T-helper 17 cell (primary cell): Measurements from ENCODE around the gene PDCD1LG2. TPM values are rescaled to one million over a fixed set of nuclear protein-coding genes. Genes with fewer than 3 reads are reported as not detected.
A peak's percentile ranks its signal among the peaks of the same experiment; 100 is the strongest.

Source experiments
- ATAC-seq: fragments of 150-1000 bp; cut with Tn5 transposase; 2 replicates; pipeline ENCODE4 v1.10.0; 2021; ENCODE audit warnings: mild to moderate bottlenecking, moderate library complexity
- DNase-seq, 3 donors: peaks; one replicate each; pipeline versions ENCODE4 v3.0.0 to v3.0.0-alpha.2; 2020 to 2021
- H3K9me3 ChIP-seq: one replicate; pipeline ENCODE4 v1.7.0; 2013; ENCODE audit warnings: low read length, mild to moderate bottlenecking; ENCODE audit not compliant: control insufficient read depth, poor library complexity, severe bottlenecking
- H3K27ac Mint-ChIP-seq: one replicate; pipeline ENCODE4 v1.8.0; 2022; ENCODE audit warnings: mild to moderate bottlenecking, moderate library complexity, mixed read lengths
- H3K27me3 Mint-ChIP-seq: one replicate; pipeline ENCODE4 v1.8.0; 2022; ENCODE audit warnings: mixed read lengths
- H3K36me3 Mint-ChIP-seq: one replicate; pipeline ENCODE4 v1.8.0; 2022; ENCODE audit warnings: low read depth, mixed read lengths
- H3K4me1 Mint-ChIP-seq: one replicate; pipeline ENCODE4 v1.8.0; 2022; ENCODE audit warnings: mild to moderate bottlenecking, mixed read lengths
- H3K4me3 Mint-ChIP-seq: one replicate; pipeline ENCODE4 v1.8.0; 2022; ENCODE audit warnings: mild to moderate bottlenecking, moderate library complexity, mixed read lengths
- total RNA-seq, 4 donors: library from RNA in 2 of 4; stranded (reverse) in 2 of 4; gene quantifications; one replicate each; pipeline ENCODE4 v1.2.3 and lab custom pipeline; 2022 to 2026

Gene PDCD1LG2
- total RNA-seq, 2 donors from 2014 or later: 0.50 to 1.1 TPM

DNA sequence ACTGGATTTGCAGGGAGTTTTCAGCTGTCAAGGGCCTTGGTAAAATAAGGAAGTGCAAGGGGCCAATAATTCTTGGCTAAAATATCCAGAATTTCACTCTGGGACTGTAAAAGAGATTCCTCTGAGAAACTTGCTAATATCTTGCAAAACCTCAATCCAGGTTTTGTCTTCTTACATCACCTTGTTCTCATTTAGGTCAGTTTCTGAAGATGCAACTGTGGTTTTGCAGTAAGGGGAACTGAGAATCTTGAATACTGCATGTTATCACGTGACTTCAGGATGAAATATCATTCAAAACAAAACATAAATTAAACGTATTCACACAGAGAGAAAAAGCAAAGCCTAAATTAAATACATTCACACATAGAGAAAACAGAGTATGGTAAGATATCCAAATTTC, 83.6 kb downstream of the PDCD1LG2 start:
- peaks cover 7% of the 10 kb centered on the region for H3K27me3 Mint-ChIP-seq
- no peak for DNase-seq
- no peaks in the 10 kb centered on the region for H3K9me3 ChIP-seq
- peaks cover 12% of the 10 kb centered on the region for H3K4me1 Mint-ChIP-seq
- H3K36me3 Mint-ChIP-seq: no peaks in the 10 kb centered on the region
- peak; percentile 33 for ATAC-seq
- no peak overlapping the region for H3K27ac Mint-ChIP-seq
- no peak overlapping the region for H3K4me3 Mint-ChIP-seq

DNA sequence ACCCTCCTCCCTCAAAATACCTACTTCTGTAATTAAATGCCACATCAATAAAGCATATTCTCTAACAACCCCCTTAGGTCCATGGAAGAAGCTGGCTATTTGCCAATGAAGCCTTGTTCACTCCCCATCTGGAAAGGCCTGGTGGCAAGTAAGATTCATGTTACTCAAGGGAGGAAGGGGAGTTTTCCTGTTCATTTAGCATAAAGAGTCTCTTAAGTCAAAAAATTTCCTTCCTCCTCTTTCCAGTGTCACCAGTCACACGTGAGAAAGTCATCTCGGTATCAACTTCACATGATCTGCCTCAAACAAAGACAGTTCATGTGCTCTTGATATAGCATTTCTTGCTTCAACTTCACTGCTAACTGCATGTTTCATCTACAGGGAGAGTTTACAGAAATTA, 85.8 kb downstream of the PDCD1LG2 start:
- Mint-ChIP-seq H3K4me3 (no peak overlapping the region), H3K36me3 (no peaks in the 10 kb centered on the region), H3K4me1 (peaks cover 21% of the 10 kb centered on the region), H3K27ac (no peak overlapping the region), H3K27me3 (peaks cover 7% of the 10 kb centered on the region)
- H3K9me3 ChIP-seq: no peaks in the 10 kb centered on the region
- ATAC-seq (no peak), DNase-seq (no peak)

DNA sequence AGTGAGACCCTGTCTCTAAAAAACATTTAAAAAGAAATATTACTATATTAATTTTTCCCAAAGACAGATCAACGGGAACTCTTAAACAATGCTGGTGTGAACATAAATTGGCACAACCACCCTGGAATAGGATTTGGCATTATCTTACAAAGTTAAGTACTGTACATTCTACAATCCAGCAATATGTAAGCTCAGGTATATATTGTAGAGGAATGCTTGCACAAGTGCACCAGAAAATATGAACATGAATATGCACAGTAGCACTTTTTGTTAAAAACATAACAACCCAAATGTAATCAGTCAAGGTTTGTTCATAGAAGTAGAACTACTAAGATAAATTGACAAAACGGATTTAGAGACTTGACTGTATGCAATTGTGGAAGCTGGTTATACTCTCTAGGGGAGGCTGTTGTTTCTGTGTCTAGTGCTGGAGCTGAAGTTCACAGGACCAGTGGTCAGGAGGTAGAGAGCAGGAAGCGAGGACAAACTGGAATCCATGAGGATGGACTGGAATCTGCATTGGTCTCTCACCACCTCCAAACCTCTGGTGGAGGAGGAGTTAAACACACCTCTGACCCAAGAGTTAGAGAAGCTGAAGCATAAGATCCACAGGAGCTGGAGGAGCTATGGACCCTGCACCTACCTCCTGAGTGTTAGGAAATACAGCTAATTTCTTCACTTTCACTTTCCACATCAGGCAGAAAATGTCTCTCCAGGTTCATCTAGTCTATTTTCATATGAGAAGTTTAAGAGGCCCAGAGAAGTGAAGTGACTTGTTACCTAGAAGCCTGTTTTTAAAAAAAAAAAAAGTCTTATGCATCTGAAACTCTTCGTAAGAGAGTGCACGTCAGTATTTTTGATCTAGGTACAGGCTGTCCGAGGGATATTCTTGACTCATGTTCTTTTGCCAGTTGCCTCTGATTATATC, 98.2 kb downstream of the PDCD1LG2 start:
- Mint-ChIP-seq H3K27me3 (no peaks in the 10 kb centered on the region), H3K4me1 (peaks cover 14% of the 10 kb centered on the region), H3K27ac (peak overlapping the region; percentile 74), H3K36me3 (no peaks in the 10 kb centered on the region), H3K4me3 (peak overlapping the region; percentile 63)
- no peaks in the 10 kb centered on the region for H3K9me3 ChIP-seq
- DNase-seq: no peak
- no peak for ATAC-seq

DNA sequence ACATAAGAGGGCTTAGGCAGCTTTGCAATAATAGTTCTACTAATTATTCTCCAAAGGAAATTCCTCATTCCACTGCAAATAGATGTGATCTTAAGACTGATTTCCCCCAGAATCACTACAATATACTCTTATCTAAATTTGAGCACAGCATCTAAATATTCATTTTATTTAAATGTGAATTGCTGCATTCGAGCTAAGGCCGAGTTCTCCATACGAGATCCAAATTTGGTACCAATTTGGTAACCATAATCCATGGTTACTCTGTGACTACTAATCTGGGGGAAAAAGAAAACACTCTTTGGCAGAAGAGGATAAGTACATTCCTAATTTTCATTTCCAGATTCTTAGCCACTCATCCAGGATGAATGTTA, 98.9 kb downstream of the PDCD1LG2 start:
- ATAC-seq: no peak

DNA sequence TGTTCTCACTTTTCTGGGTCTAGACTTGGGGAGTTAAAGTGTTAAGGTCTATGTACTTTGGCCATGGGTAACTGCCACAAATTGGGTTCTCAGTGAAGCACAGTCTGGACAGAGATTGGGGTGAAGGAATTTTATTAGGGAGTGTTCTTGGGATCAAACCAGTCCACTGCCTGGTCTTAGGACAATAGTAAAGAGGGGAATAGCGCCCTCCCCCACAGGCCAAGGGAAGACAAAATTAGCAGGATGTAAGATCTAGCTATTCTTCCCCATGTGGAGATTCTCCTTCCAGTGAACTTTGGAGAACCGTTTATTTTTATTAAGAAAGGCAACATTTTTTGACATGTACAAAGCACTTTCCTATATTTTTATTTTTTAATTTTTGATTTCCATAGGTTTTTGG, 100.2 kb downstream of the PDCD1LG2 start:
- H3K4me3 Mint-ChIP-seq: no peak overlapping the region
- H3K4me1 Mint-ChIP-seq: peaks cover 25% of the 10 kb centered on the region
- no peak overlapping the region for H3K27ac Mint-ChIP-seq
- H3K27me3 Mint-ChIP-seq: no peaks in the 10 kb centered on the region
- DNase-seq (no peak), ATAC-seq (no peak)
- no peaks in the 10 kb centered on the region for H3K36me3 Mint-ChIP-seq
- H3K9me3 ChIP-seq: no peaks in the 10 kb centered on the region

More for the DNA sequence above, 98.9 kb downstream of the PDCD1LG2 start:
- H3K9me3 ChIP-seq: no peaks in the 10 kb centered on the region
- Mint-ChIP-seq H3K4me3 (no peak overlapping the region), H3K27ac (no peak overlapping the region), H3K27me3 (no peaks in the 10 kb centered on the region), H3K36me3 (no peaks in the 10 kb centered on the region), H3K4me1 (peaks cover 14% of the 10 kb centered on the region)
- no peak for DNase-seq

DNA sequence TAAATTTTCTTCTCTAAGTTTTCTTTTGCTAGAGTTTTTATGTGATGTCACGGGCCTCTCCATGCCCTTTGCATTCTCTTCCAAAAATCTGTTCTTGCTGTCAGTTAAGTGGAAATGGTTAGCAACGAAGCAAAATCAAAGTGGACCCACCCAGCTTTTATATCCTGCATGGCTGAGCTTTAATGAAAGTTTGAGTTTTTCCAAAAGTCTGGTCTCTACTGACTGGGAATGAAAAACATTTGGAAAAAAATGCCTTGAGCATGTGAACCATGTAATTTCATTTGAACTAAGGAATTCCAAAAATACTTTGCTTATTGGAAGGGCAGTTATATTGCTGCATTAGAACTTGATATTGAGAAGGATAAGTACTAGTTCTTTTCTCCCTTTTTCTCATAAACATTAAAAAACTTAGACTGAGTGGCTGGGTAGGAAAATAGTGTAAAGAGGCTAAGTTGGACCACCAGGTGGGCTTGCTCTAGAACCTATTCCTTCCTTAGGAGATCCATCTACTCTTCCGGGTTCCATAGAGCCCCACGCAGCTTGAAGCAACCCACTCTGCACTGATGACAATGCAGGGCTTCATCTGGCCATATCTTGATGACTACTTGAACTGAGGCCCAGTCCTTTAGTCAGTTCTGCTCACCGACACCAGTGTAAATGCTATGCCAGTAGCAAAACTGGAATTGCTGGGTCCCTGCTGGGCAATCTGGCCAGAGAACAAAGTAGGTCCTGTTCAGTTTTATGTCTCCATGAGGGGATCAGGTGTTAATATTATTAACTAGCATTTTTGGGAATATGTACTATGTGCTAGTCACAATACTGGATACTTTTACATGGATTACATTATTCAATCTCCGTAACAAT, 101.2 kb downstream of the PDCD1LG2 start:
- peaks cover 25% of the 10 kb centered on the region for H3K4me1 Mint-ChIP-seq
- no peak overlapping the region for H3K27ac Mint-ChIP-seq
- H3K27me3 Mint-ChIP-seq: no peaks in the 10 kb centered on the region
- H3K4me3 Mint-ChIP-seq: no peak overlapping the region
- no peaks in the 10 kb centered on the region for H3K36me3 Mint-ChIP-seq
- H3K9me3 ChIP-seq: no peaks in the 10 kb centered on the region
- ATAC-seq (no peak), DNase-seq (no peak)

DNA sequence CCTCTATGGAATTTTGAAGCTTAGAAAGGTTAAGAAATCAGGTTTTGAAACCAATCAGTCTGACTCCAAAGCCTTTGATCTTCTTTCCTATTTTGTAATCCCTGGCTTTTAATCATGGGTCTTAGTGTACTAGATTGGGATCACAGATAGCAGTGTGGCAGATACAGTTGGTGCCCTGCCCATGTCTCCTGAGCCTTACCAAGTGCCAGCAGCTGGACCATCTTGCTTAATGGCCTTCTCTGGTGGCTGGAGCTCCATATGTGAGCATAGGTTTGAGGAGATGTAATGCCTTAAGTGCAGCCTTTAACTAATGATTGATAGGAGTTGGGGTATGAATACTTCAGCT, 101.8 kb downstream of the PDCD1LG2 start:
- no peaks in the 10 kb centered on the region for H3K27me3 Mint-ChIP-seq
- H3K4me1 Mint-ChIP-seq: peaks cover 25% of the 10 kb centered on the region

DNA sequence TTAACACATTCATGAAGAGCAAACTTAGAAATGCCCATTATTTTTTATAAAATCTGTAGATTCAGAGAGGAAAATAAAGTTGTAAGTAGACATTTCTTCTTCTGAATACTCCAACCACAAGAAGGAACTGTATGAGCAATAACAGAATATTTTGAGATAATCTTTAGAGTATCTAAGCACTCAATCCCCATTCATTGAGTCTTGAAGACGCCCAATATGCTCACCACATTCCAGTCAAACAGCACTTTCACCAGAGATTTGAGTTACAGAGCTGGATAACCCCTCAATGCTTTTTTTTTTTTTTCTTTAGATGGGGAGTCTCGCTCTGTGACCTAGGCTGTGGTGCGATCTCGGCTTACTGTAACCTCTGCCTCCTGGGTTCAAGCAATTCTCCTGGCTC, 103.9 kb downstream of the PDCD1LG2 start:
- Mint-ChIP-seq H3K4me1 (peaks cover 25% of the 10 kb centered on the region), H3K27me3 (no peaks in the 10 kb centered on the region), H3K36me3 (no peaks in the 10 kb centered on the region), H3K27ac (no peak overlapping the region), H3K4me3 (no peak overlapping the region)
- no peaks in the 10 kb centered on the region for H3K9me3 ChIP-seq
- DNase-seq (no peak), ATAC-seq (no peak)

More for the DNA sequence above, 101.8 kb downstream of the PDCD1LG2 start:
- no peaks in the 10 kb centered on the region for H3K36me3 Mint-ChIP-seq
- no peak for DNase-seq
- ATAC-seq: no peak
- H3K9me3 ChIP-seq: no peaks in the 10 kb centered on the region
- no peak overlapping the region for H3K4me3 Mint-ChIP-seq
- H3K27ac Mint-ChIP-seq: no peak overlapping the region

DNA sequence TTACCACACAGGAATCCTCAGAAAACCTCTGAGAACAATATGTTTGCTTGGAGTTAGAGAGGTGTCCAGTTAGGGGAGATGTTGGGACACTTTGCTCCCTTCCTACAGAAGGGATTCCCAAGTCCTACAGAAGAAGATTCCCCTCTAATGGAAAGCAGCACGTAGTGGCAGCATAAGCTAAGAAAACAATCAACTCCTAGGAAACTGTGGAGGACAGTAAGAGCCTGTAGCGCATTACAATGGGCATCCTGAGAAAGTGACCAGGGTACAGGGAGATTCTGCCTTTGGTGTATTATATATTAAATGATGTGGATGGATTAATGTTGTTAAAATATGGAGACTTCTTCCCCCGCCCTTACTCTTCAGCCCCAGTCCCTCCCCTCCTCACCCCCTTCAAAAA, 104.7 kb downstream of the PDCD1LG2 start:
- peaks cover 25% of the 10 kb centered on the region for H3K4me1 Mint-ChIP-seq
- no peak overlapping the region for H3K27ac Mint-ChIP-seq
- ATAC-seq: no peak

DNA sequence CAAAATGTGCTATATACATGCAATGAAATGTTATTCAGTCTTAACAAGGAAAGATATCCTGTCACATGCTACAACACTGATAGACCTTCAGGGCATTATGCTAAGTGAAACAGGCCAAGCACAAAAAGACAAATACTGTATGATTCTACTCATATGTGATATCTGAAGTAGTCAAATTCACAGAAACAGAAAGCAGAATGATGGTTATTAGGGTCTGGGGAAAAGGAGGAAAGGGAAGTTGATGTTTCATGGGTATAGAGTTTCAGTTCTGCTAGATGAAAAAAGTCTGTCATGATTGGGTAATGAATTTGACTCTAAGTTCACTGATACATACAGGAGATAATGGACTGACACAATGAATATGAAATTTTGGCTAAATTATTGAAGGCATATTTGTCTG, 107.4 kb downstream of the PDCD1LG2 start:
- DNase-seq: no peak
- no peaks in the 10 kb centered on the region for H3K36me3 Mint-ChIP-seq
- H3K9me3 ChIP-seq: no peaks in the 10 kb centered on the region
- no peak overlapping the region for H3K27ac Mint-ChIP-seq
- H3K4me3 Mint-ChIP-seq: no peak overlapping the region
- H3K4me1 Mint-ChIP-seq: peaks cover 19% of the 10 kb centered on the region
- peak; percentile 56 for ATAC-seq
- no peaks in the 10 kb centered on the region for H3K27me3 Mint-ChIP-seq

More for the DNA sequence above, 104.7 kb downstream of the PDCD1LG2 start:
- no peaks in the 10 kb centered on the region for H3K9me3 ChIP-seq
- Mint-ChIP-seq H3K27me3 (no peaks in the 10 kb centered on the region), H3K4me3 (no peak overlapping the region), H3K36me3 (no peaks in the 10 kb centered on the region)
- DNase-seq: no peak

DNA sequence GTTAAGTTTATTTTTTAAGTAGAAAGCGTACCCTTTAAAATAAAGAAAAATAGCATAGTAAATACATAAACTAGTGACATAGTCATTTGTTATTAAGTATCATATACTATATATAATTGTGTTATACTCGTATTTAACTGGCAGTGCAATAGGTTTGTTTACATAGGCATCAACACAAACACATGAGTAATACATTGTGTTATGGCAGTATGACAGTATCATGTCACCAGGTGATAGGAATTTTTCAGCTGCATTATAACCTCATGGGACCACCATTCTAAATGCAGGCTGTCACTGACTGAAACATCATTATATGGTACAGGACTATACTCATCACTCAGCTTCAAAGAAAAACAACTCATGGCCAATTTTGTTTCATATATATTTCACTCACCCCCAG, 110.2 kb downstream of the PDCD1LG2 start:
- H3K4me1 Mint-ChIP-seq: peaks cover 14% of the 10 kb centered on the region
- H3K9me3 ChIP-seq: no peaks in the 10 kb centered on the region
- DNase-seq (no peak), ATAC-seq (no peak)
- H3K36me3 Mint-ChIP-seq: no peaks in the 10 kb centered on the region
- no peak overlapping the region for H3K4me3 Mint-ChIP-seq
- no peaks in the 10 kb centered on the region for H3K27me3 Mint-ChIP-seq
- no peak overlapping the region for H3K27ac Mint-ChIP-seq
